Kidney (tissue), 22 donors: ENCODE data around the gene BICC1. TPM values are rescaled to one million over a fixed set of nuclear protein-coding genes. Genes with fewer than 3 reads are reported as not detected.
A peak's percentile ranks its signal among the peaks of the same experiment; 100 is the strongest.

Source experiments
- DNase-seq, 5 donors: peaks; one replicate each; pipeline ENCODE4 v3.0.0-alpha.2; 2013 to 2020
- FAIRE-seq: peaks from 2 replicates; lab custom pipeline; 2012; peaks lifted over from hg19 to GRCh38; lab: Jason Lieb, UNC
- H3K27ac ChIP-seq, 2 donors: one replicate each; pipeline ENCODE4 v1.7.0; 2013; ENCODE audit warnings: low read depth in 2 of 2, low read length in 2 of 2, inconsistent platforms in 1 of 2
- H3K27me3 ChIP-seq: one replicate; pipeline ENCODE4 v1.7.1; 2013; ENCODE audit warnings: low read length, inconsistent platforms; ENCODE audit not compliant: control insufficient read depth, insufficient read depth
- H3K36me3 ChIP-seq, 3 donors: one replicate each; pipeline versions ENCODE4 v1.7.0 to v1.7.1; 2013; ENCODE audit warnings: low read length in 3 of 3, control low read depth in 1 of 3, inconsistent platforms in 1 of 3; ENCODE audit not compliant: insufficient read depth in 3 of 3, control insufficient read depth in 2 of 3
- H3K4me1 ChIP-seq, 3 donors: one replicate each; pipeline versions ENCODE4 v1.7.0 to v1.7.1; 2013; ENCODE audit warnings: low read length in 3 of 3, inconsistent platforms in 1 of 3, low read depth in 1 of 3; ENCODE audit not compliant: control insufficient read depth in 2 of 3, insufficient read depth in 2 of 3
- H3K4me3 ChIP-seq, 3 donors: one replicate each; pipeline versions ENCODE4 v1.7.0 to v1.8.1; 2013; ENCODE audit warnings: low read length in 3 of 3, control low read depth in 1 of 3, inconsistent platforms in 1 of 3
- H3K9ac ChIP-seq, 3 donors: one replicate each; pipeline versions ENCODE4 v1.7.0 to v1.7.1; 2013; ENCODE audit warnings: low read length in 3 of 3, control low read depth in 1 of 3, inconsistent platforms in 1 of 3
- H3K9me3 ChIP-seq, 3 donors: one replicate each; pipeline versions ENCODE4 v1.7.0 to v1.7.1; 2013; ENCODE audit warnings: low read length in 3 of 3, control low read depth in 1 of 3, inconsistent platforms in 1 of 3; ENCODE audit not compliant: control insufficient read depth in 2 of 3, insufficient read depth in 1 of 3
- intact Hi-C: fragments of 100-400 bp; cut with DNase I; formaldehyde crosslinking; loops from one replicate; pipeline ENCODE4 v1.11.1; 2022
- long read RNA-seq, 10 donors: library from polyadenylated mRNA in 1 of 10; unstranded in 1 of 10; transcript quantifications; one replicate each; pipeline ENCODE4 v2.0.0 and lab custom pipeline, GENCODE V29; 2021 to 2026
- polyA plus RNA-seq: library from polyadenylated mRNA; stranded (reverse); fragments of 350-450 nt; fragmentation: Illumina TruSeq; extraction: RNeasy Lipid Tissue Mini Kit (QIAGEN cat#74804); gene quantifications from one replicate; pipeline ENCODE4 v1.2.3, GENCODE V29; 2014; ENCODE audit warnings: low read depth, low replicate concordance; ENCODE audit not compliant: insufficient read depth
- total RNA-seq: library from RNA; stranded (reverse); fragmentation: NEBNext Ultra II Directional; extraction: Animal tissue kit (Norgen Biotek cat#: 25700); gene quantifications from one replicate; pipeline ENCODE4 v1.2.1, GENCODE V29; 2021
- TF ChIP-seq, protein P1 (sequence below): IDR thresholded peaks from 3 replicates; pipeline ENCODE4 v1.5.1; 2012; ENCODE audit warnings: mild to moderate bottlenecking, moderate library complexity, borderline replicate concordance; ENCODE audit not compliant: insufficient read depth; ENCODE audit errors: extremely low read depth
- donor health status: control.
- donor health status: control.
- donor health status: control.
- donor health status: control.
- donor health status: control.
- donor health status: DM: yes; HTN: yes; CAD: no.
- donor health status: Normal renal cell carcinoma (clear cell type).

Gene BICC1
- total RNA-seq, result 136 TPM
- 21.0 TPM for polyA plus RNA-seq
- long read RNA-seq, donor 1, partial matches to known transcripts, result 5 of 5 reads
- long read RNA-seq, donor 1, other reads (novel, unspliced or antisense), result 0 of 5 reads
- long read RNA-seq, donor 2, partial matches to known transcripts, result 25 of 26 reads
- long read RNA-seq, donor 2, other reads (novel, unspliced or antisense), result 0 of 26 reads
- long read RNA-seq, donor 3, full-length matches to known transcripts, result 1 of 37 reads
- long read RNA-seq, donor 3, partial matches to known transcripts, result 36 of 37 reads
- long read RNA-seq, donor 3, other reads (novel, unspliced or antisense), result 0 of 37 reads
- long read RNA-seq, donor 4, full-length matches to known transcripts, result 4 of 39 reads
- long read RNA-seq, donor 4, partial matches to known transcripts, result 35 of 39 reads
- long read RNA-seq, donor 4, other reads (novel, unspliced or antisense), result 0 of 39 reads
- long read RNA-seq, donor 5, result 0 reads
- long read RNA-seq, donor 6, partial matches to known transcripts, result 12 of 12 reads
- long read RNA-seq, donor 6, other reads (novel, unspliced or antisense), result 0 of 12 reads
- long read RNA-seq, donor 7, full-length matches to known transcripts, result 7 of 53 reads
- long read RNA-seq, donor 7, partial matches to known transcripts, result 21 of 53 reads
- long read RNA-seq, donor 7, other reads (novel, unspliced or antisense), result 25 of 53 reads
- long read RNA-seq, donor 8, partial matches to known transcripts, result 6 of 6 reads
- long read RNA-seq, donor 8, other reads (novel, unspliced or antisense), result 0 of 6 reads
- long read RNA-seq, donor 9, result 0 reads
- long read RNA-seq, donor 10, partial matches to known transcripts, result 35 of 35 reads
- long read RNA-seq, donor 10, other reads (novel, unspliced or antisense), result 0 of 35 reads

DNA sequence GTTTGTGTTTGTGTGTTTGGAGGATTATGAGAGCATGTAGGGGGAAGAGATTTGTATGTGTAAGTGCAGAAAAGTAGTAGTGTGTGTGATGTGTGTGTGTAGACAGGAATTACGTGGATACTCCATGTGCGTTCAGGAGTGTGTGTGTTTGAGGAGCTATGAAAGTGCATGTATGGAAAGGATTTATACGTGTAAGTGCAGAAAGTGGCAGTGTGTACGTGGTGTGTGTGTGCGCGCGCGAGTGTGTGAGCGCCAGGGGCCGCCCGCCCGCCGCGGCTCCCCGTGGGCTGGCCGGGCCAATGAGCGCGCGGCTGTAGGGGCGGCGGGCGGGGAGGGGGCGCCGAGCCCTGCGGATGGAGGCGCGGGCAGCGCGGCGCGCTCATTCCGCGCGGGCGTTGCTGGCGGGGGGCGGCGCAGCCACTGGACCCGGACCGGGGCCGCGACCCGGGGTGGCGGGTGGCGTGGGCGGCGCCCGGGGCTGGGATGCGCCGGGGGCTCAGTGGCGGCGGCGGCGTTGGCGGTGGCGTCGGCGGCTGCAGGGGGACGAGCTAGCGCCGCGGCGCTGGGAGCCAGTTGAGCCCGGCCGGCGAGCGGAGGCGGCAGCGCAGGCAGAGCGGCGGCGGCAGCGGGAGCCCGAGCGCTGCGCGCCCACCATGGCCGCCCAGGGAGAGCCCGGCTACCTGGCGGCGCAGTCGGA, at the start of gene BICC1:
TSS of gene BICC1 (plus strand) at position 382 of the 697 bp plus-strand sequence. CDS start at position 654, 272 bp downstream.
- Histone ChIP-seq H3K9ac (peak within 1 kb of the TSS; percentile 81 to 99 (median 92)), H3K36me3 (no peaks in the 10 kb centered on the region), H3K27me3 (no peaks in the 10 kb centered on the region), H3K4me3 (peak within 1 kb of the TSS; percentile 81 to 100 (median 99)), H3K27ac (peak within 1 kb of the TSS; percentile 89 to 90), H3K9me3 (no peaks in the 10 kb centered on the region), H3K4me1 (peaks cover 0 to 5% (median 4%) of the 10 kb centered on the region in 3 donors)
- TF ChIP-seq, protein P1, sequence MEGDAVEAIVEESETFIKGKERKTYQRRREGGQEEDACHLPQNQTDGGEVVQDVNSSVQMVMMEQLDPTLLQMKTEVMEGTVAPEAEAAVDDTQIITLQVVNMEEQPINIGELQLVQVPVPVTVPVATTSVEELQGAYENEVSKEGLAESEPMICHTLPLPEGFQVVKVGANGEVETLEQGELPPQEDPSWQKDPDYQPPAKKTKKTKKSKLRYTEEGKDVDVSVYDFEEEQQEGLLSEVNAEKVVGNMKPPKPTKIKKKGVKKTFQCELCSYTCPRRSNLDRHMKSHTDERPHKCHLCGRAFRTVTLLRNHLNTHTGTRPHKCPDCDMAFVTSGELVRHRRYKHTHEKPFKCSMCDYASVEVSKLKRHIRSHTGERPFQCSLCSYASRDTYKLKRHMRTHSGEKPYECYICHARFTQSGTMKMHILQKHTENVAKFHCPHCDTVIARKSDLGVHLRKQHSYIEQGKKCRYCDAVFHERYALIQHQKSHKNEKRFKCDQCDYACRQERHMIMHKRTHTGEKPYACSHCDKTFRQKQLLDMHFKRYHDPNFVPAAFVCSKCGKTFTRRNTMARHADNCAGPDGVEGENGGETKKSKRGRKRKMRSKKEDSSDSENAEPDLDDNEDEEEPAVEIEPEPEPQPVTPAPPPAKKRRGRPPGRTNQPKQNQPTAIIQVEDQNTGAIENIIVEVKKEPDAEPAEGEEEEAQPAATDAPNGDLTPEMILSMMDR, result peak; percentile 22
- FAIRE-seq (no peak), DNase-seq (peak in 4 of 5 donors; percentile 78 to 91 (median 86))
- intact Hi-C loops, result no loop called here

DNA sequence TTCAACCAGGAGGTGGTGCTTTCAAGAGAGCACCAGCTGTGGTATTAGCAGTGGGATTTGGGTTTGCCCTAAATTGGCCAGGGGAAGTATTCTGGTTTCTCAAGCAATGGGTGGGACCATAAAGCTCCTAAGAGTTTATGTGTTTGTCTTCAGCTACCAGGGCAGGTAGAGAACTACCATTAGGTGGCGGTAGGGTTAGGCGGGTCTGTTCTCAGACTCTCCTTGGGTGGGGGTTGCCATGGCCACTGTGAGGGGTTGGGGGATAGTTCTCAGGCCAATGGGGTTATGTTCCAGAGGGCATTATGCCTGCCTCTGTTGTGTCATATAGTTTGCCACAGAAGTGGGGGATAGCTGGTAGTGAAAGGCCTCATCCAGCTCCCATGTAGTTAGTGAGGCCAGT, 47.7 kb upstream of the BICC1 start:
- no peak overlapping the region for H3K27ac ChIP-seq
- H3K9me3 ChIP-seq, result no peaks in the 10 kb centered on the region
- no peak overlapping the region for H3K4me3 ChIP-seq
- no peaks in the 10 kb centered on the region for H3K4me1 ChIP-seq
- TF ChIP-seq, protein P1, result no peak
- no peaks in the 10 kb centered on the region for H3K27me3 ChIP-seq
- no peaks in the 10 kb centered on the region for H3K36me3 ChIP-seq
- H3K9ac ChIP-seq, result no peak overlapping the region
- intact Hi-C loops, result no loop called here
- FAIRE-seq (no peak), DNase-seq (no peak)

GRCh38 chr10:58465629-58466028, 47.0 kb upstream of the BICC1 start:
- no peak for FAIRE-seq
- TF ChIP-seq, protein P1, result no peak
- no peak overlapping the region for H3K27ac ChIP-seq

More at GRCh38 chr10:58465629-58466028, 47.0 kb upstream of the BICC1 start:
- DNase-seq, result no peak
- no peaks in the 10 kb centered on the region for H3K36me3 ChIP-seq
- intact Hi-C loops, result no loop called here
- H3K27me3 ChIP-seq, result no peaks in the 10 kb centered on the region
- no peaks in the 10 kb centered on the region for H3K9me3 ChIP-seq
- no peak overlapping the region for H3K9ac ChIP-seq
- no peak overlapping the region for H3K4me3 ChIP-seq
- no peaks in the 10 kb centered on the region for H3K4me1 ChIP-seq
